ENCODE data around the gene CHI3L1. TPM values are rescaled to one million over a fixed set of nuclear protein-coding genes. Genes with fewer than 3 reads are reported as not detected.

The CHI3L1 gene
- total RNA-seq, 2 donors from 2014 or later: 5.4 to 8.2 TPM

- Histone ChIP-seq H3K4me3 (no peak overlapping the region), H3K27ac (no peak overlapping the region), H3K4me1 (no peaks in the 10 kb centered on the region), H3K9me3 (no peaks in the 10 kb centered on the region), H3K36me3 (replicated peaks in 1 of 2; ENCODE audit: insufficient read depth in 1 of 2, low read depth in 2 of 2) (no peaks in the 10 kb centered on the region), H3K27me3 (no peaks in the 10 kb centered on the region)
- TF ChIP-seq, protein P1, sequence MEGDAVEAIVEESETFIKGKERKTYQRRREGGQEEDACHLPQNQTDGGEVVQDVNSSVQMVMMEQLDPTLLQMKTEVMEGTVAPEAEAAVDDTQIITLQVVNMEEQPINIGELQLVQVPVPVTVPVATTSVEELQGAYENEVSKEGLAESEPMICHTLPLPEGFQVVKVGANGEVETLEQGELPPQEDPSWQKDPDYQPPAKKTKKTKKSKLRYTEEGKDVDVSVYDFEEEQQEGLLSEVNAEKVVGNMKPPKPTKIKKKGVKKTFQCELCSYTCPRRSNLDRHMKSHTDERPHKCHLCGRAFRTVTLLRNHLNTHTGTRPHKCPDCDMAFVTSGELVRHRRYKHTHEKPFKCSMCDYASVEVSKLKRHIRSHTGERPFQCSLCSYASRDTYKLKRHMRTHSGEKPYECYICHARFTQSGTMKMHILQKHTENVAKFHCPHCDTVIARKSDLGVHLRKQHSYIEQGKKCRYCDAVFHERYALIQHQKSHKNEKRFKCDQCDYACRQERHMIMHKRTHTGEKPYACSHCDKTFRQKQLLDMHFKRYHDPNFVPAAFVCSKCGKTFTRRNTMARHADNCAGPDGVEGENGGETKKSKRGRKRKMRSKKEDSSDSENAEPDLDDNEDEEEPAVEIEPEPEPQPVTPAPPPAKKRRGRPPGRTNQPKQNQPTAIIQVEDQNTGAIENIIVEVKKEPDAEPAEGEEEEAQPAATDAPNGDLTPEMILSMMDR (IDR thresholded peaks at IDR 0.05): no peak
- no peak for TF ChIP-seq POLR2A (IDR thresholded peaks at IDR 0.05)
- 69 to 70% methylated on average over 1 of the region's 1 CpG for WGBS, 2 donors
- ATAC-seq: no peak
- intact Hi-C loops (cut with DNase I): no loop called here
- no peak for DNase-seq
Measured at GRCh38 chr1:203208181-203208580, 21.7 kb upstream of the CHI3L1 start.

- intact Hi-C loops (cut with DNase I): no loop called here
- no peak overlapping the region for H3K27ac ChIP-seq
- ATAC-seq (no peak), DNase-seq (no peak)
- 56 to 80% methylated on average over 2 of the region's 2 CpGs for WGBS, 2 donors
- no peaks in the 10 kb centered on the region for H3K9me3 ChIP-seq
- H3K4me1 ChIP-seq: no peaks in the 10 kb centered on the region
- no peaks in the 10 kb centered on the region for H3K36me3 ChIP-seq (replicated peaks in 1 of 2; ENCODE audit: insufficient read depth in 1 of 2, low read depth in 2 of 2)
- H3K27me3 ChIP-seq: no peaks in the 10 kb centered on the region
- TF ChIP-seq, protein P1 (IDR thresholded peaks at IDR 0.05): no peak
- no peak for TF ChIP-seq POLR2A (IDR thresholded peaks at IDR 0.05)
- no peak overlapping the region for H3K4me3 ChIP-seq
Measured at GRCh38 chr1:203207751-203208150, 21.2 kb upstream of the CHI3L1 start.

DNA sequence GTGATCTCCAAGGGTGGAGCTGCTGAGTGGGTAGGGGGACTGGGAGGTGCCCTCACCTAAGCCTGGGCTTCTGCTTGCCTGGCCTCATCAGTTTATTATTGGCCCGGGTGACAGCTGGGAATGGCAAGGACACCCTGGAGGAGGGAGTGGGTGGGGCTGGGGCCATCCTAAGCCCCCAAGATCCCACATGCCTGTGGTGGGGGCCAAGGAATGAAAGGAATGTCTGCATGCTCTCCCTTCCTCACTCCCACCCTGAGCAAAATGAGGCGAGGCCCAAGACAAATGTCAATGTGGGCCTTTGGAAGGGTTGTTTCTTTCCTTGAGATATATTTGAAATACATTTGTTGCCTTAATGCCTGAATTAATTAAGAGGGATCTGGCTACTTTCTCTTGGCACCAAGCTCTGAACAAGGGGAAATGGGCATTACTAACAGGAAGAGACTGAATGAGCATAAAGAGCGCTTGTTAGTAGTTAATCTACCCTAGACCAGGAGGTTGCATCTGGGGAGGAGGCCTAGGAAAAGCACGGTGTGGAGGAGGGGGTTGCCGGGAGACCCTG is 19.7 kb upstream of the CHI3L1 start:
- Histone ChIP-seq H3K9me3 (no peaks in the 10 kb centered on the region), H3K27ac (no peak overlapping the region), H3K4me1 (no peaks in the 10 kb centered on the region), H3K36me3 (replicated peaks in 1 of 2; ENCODE audit: insufficient read depth in 1 of 2, low read depth in 2 of 2) (no peaks in the 10 kb centered on the region), H3K27me3 (no peaks in the 10 kb centered on the region), H3K4me3 (no peak overlapping the region)
- DNase-seq (no peak), ATAC-seq (no peak)
- intact Hi-C loops (cut with DNase I): no loop called here
- TF ChIP-seq, protein P1 (IDR thresholded peaks at IDR 0.05): no peak
- no peak for TF ChIP-seq POLR2A (IDR thresholded peaks at IDR 0.05)
- 81 to 98% methylated on average over 4 to 5 of the region's 5 CpGs for WGBS, 2 donors

DNA sequence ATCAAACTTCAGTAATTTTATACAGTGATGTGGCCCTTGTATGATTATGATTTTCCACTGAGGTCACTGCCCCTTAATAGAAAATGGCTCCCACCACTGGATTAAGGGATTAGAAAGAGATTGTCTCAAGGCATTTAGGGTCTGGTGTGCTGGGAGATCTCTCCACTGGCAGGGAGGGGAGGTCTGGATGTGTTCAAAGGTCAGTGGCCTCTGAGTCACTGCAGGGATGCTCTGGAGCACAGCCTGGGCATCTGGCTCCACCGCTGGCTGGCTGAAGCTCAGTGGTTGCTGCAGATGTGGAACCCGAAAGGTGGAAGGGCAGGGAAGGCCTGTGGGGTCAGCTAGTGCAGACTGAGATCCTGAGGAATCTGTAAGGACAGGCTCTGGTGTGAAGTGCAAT is 18.3 kb upstream of the CHI3L1 start:
- intact Hi-C loops (cut with DNase I): no loop called here
- TF ChIP-seq POLR2A (IDR thresholded peaks at IDR 0.05): no peak
- Histone ChIP-seq H3K27me3 (no peaks in the 10 kb centered on the region), H3K36me3 (replicated peaks in 1 of 2; ENCODE audit: insufficient read depth in 1 of 2, low read depth in 2 of 2) (no peaks in the 10 kb centered on the region), H3K27ac (no peak overlapping the region), H3K9me3 (no peaks in the 10 kb centered on the region), H3K4me1 (no peaks in the 10 kb centered on the region), H3K4me3 (no peak overlapping the region)
- ATAC-seq (no peak), DNase-seq (no peak)
- WGBS, 2 donors: 58 to 86% methylated on average over 2 of the region's 2 CpGs

DNA sequence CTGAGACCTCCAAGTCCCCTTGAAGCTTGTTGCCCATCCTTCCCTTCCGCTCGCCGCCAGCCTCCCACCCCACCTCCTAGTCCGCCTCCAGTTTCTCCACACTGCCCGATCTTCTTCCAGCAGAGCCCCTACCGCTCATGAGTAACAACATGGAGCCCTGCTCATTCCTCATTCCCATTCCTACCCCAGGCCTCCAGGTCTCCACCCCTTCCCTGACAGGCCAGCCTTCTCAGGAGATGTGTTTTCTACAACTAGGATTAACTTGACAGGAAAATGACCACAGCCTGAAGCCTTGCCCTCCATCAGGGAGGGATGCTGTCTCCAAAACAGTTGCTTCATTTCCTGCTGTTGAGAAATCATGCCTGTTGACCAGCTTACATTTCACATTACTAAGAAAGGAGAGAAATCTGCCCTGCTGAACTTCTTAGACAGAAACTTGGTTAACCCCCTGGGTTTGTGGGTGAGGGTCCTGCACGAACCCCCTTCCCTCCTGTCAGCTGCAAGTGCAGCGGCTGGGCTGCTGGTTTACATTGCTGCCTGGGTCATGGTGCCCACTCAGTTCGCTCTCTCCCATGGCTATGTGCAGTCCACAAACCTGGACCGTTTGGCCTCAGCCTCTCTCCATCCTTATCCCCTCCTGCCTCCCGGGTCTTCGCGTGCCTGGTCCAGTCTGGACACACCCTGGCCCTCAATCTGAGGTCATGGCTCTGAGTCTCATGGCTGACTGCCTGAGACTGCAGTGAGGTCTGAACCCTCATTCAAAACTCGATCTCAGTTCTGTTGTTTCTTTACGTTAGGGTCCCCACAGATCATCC is 16.1 kb upstream of the CHI3L1 start:
- peak; percentile 57 for ATAC-seq
- Histone ChIP-seq H3K36me3 (replicated peaks in 1 of 2; ENCODE audit: insufficient read depth in 1 of 2, low read depth in 2 of 2) (no peaks in the 10 kb centered on the region), H3K27me3 (no peaks in the 10 kb centered on the region), H3K4me3 (no peak overlapping the region), H3K9me3 (no peaks in the 10 kb centered on the region), H3K27ac (peak overlapping the region in 1 of 4 donors; percentile 18), H3K4me1 (no peaks in the 10 kb centered on the region)
- intact Hi-C loops (cut with DNase I): no loop called here
- WGBS, 2 donors: 76 to 83% methylated on average over 14 to 15 of the region's 15 CpGs
- peak in 3 of 4 donors; percentile 29 to 59 (median 36) for DNase-seq
- TF ChIP-seq, protein P1 (IDR thresholded peaks at IDR 0.05): no peak
- no peak for TF ChIP-seq POLR2A (IDR thresholded peaks at IDR 0.05)
